Measurements from ENCODE around the gene MAGI1.

MAGI1 gene

GRCh38 chr3:65945953-65946352, 92.8 kb downstream of the MAGI1 start:
- no peak for TF ChIP-seq FOXK2 (IDR thresholded peaks at IDR 0.05)
- TF ChIP-seq BHLHE40 (IDR thresholded peaks at IDR 0.05; ENCODE audit: borderline replicate concordance), result no peak
- no peak for TF ChIP-seq LEF1 (IDR thresholded peaks at IDR 0.05; ENCODE audit: borderline replicate concordance)
- TF ChIP-seq PKNOX1 (IDR thresholded peaks at IDR 0.05), result no peak
- TF ChIP-seq L3MBTL2 (conservative IDR thresholded peaks at IDR 0.05), result no peak
- TF ChIP-seq FOXM1 (IDR thresholded peaks at IDR 0.05; ENCODE audit: borderline replicate concordance), result no peak
- TF ChIP-seq ELF4 (IDR thresholded peaks at IDR 0.05), result no peak
- TF ChIP-seq HDGF (IDR thresholded peaks at IDR 0.05; ENCODE audit: borderline replicate concordance), result no peak
- no peak for TF ChIP-seq FOXA1 (IDR thresholded peaks at IDR 0.05)
- TF ChIP-seq ZNF384 (IDR thresholded peaks at IDR 0.05), result no peak
- TF ChIP-seq SUZ12 (IDR thresholded peaks at IDR 0.05), result no peak
- no peak for TF ChIP-seq SP1 (IDR thresholded peaks at IDR 0.05)
- no peak for TF ChIP-seq ARNT (IDR thresholded peaks at IDR 0.05)
- TF ChIP-seq NFRKB (IDR thresholded peaks at IDR 0.05), result no peak
- no peak for DNase-seq (ENCODE audit: extremely low spot score)
- POLR2A ChIA-PET, result no interaction called here
- CTCF ChIA-PET, result no interaction called here

DNA sequence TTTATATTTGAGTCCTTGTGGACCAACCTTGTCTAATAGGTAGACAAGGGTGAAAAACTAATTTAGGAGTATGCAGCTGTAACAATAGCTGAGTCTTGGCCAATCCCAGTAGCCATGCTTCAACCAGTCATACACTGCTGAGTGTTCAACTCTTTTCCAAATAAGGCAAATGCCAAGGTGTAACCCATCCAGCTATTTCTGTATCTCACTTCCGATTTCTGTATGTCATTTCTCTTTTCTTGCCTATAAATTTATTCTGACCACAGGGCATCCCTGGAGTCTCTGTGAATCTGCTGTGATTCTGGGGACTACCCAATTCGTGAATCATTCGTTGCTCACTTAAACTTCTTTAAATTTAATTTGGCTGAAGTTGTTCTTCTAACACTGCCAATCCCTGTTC, 93.2 kb downstream of the MAGI1 start:
- POLR2A ChIA-PET, result no interaction called here
- CTCF ChIA-PET, result no interaction called here
- no peak for DNase-seq (ENCODE audit: extremely low spot score)
- TF ChIP-seq FOXM1 (IDR thresholded peaks at IDR 0.05; ENCODE audit: borderline replicate concordance) (no peak), FOXA1 (IDR thresholded peaks at IDR 0.05) (no peak), LEF1 (IDR thresholded peaks at IDR 0.05; ENCODE audit: borderline replicate concordance) (no peak), NFRKB (IDR thresholded peaks at IDR 0.05) (no peak)

GRCh38 chr3:65944252-65944651, 94.5 kb downstream of the MAGI1 start:
- no peak for TF ChIP-seq ELF4 (IDR thresholded peaks at IDR 0.05)
- no peak for TF ChIP-seq ARNT (IDR thresholded peaks at IDR 0.05)
- no peak for TF ChIP-seq ZNF384 (IDR thresholded peaks at IDR 0.05)
- no peak for TF ChIP-seq BHLHE40 (IDR thresholded peaks at IDR 0.05; ENCODE audit: borderline replicate concordance)
- TF ChIP-seq FOXM1 (IDR thresholded peaks at IDR 0.05; ENCODE audit: borderline replicate concordance), result no peak
- no peak for TF ChIP-seq L3MBTL2 (conservative IDR thresholded peaks at IDR 0.05)
- no peak for TF ChIP-seq TARDBP (IDR thresholded peaks at IDR 0.05)
- no peak for TF ChIP-seq FOXA1 (IDR thresholded peaks at IDR 0.05)
- TF ChIP-seq FOXK2 (IDR thresholded peaks at IDR 0.05), result no peak
- no peak for TF ChIP-seq SUZ12 (IDR thresholded peaks at IDR 0.05)
- TF ChIP-seq PKNOX1 (IDR thresholded peaks at IDR 0.05), result no peak
- no peak for TF ChIP-seq SP1 (IDR thresholded peaks at IDR 0.05)
- no peak for TF ChIP-seq HDGF (IDR thresholded peaks at IDR 0.05; ENCODE audit: borderline replicate concordance)
- no peak for TF ChIP-seq LEF1 (IDR thresholded peaks at IDR 0.05; ENCODE audit: borderline replicate concordance)
- TF ChIP-seq NFRKB (IDR thresholded peaks at IDR 0.05), result no peak
- no peak for TF ChIP-seq CTBP1 (IDR thresholded peaks at IDR 0.05; ENCODE audit: borderline replicate concordance)
- no peak for DNase-seq (ENCODE audit: extremely low spot score)
- ChIA-PET POLR2A (no interaction called here), CTCF (interaction anchor here (0.6 kb wide), 1 partner anchor 333 kb away, joined by 9 read pairs; no protein-coding TSS in a partner anchor)

DNA sequence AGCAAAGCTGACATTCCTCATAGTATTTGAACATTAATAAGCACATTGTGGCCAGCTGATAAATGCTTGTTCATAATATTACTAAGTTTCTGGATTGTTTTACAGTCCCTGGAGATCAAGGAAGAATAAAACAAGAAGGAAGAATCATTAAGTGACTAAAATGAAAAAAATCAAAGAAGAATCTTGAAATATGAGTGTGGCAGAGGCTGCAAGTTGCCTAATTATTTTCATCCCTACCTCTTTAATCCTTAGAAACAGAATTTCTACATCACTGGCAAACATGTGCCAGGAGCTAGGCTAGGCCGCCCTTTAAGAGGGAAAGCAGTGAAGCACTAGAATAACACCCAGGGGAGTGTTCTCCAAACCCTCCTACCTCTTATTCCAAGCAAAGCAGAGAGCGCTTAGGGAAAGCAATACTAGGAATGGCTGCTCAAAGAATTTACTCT, 98.9 kb downstream of the MAGI1 start:
- POLR2A ChIA-PET, result no interaction called here
- no peak for DNase-seq (ENCODE audit: extremely low spot score)
- CTCF ChIA-PET, result no interaction called here
- TF ChIP-seq BHLHE40 (IDR thresholded peaks at IDR 0.05; ENCODE audit: borderline replicate concordance) (no peak), TARDBP (IDR thresholded peaks at IDR 0.05) (no peak), L3MBTL2 (conservative IDR thresholded peaks at IDR 0.05) (peak; percentile 27; the same call in 1 of the 2 replicates), ZNF384 (IDR thresholded peaks at IDR 0.05) (no peak), SUZ12 (IDR thresholded peaks at IDR 0.05) (no peak), NFRKB (IDR thresholded peaks at IDR 0.05) (no peak), ARNT (IDR thresholded peaks at IDR 0.05) (no peak), PKNOX1 (IDR thresholded peaks at IDR 0.05) (no peak)

GRCh38 chr3:65939184-65939583, 99.5 kb downstream of the MAGI1 start:
- TF ChIP-seq L3MBTL2 (conservative IDR thresholded peaks at IDR 0.05) (no peak), PKNOX1 (IDR thresholded peaks at IDR 0.05) (peak; percentile 11; the same call in 1 of the 2 replicates), ZNF384 (IDR thresholded peaks at IDR 0.05) (no peak)
- CTCF ChIA-PET, result no interaction called here
- POLR2A ChIA-PET, result no interaction called here
- DNase-seq (ENCODE audit: extremely low spot score), result no peak

DNA sequence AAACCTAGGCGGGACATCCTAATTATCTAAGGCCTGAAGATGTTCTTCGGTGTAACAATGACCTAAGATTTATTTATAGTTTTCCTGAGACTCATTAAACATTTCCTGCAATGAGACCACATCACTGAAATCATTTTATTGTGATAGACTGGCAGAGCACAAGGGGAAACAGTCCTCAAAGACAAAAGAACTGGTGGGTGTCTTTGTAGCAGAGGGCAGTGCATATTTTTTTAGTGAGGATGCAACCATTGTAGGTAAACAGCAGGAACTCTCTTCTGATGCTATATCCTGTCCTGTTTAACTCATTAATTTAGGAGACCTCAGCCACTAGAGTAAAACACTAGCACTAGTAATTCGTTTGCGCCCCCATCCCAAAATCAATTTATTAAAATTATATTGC, 100.0 kb downstream of the MAGI1 start:
- TF ChIP-seq ELF4 (IDR thresholded peaks at IDR 0.05), result no peak
- TF ChIP-seq PKNOX1 (IDR thresholded peaks at IDR 0.05), result no peak
- TF ChIP-seq TARDBP (IDR thresholded peaks at IDR 0.05), result no peak
- no peak for TF ChIP-seq BHLHE40 (IDR thresholded peaks at IDR 0.05; ENCODE audit: borderline replicate concordance)
- TF ChIP-seq SUZ12 (IDR thresholded peaks at IDR 0.05), result no peak
- no peak for TF ChIP-seq ZNF384 (IDR thresholded peaks at IDR 0.05)
- TF ChIP-seq CTBP1 (IDR thresholded peaks at IDR 0.05; ENCODE audit: borderline replicate concordance), result no peak
- TF ChIP-seq L3MBTL2 (conservative IDR thresholded peaks at IDR 0.05), result no peak
- DNase-seq (ENCODE audit: extremely low spot score), result no peak
- POLR2A ChIA-PET, result no interaction called here
- CTCF ChIA-PET, result no interaction called here

All from HEK293T (cell line).